Right lung (tissue), 10 donors: ENCODE data around the gene PCLO. TPM values are rescaled to one million over a fixed set of nuclear protein-coding genes. Genes with fewer than 3 reads are reported as not detected.

Source experiments
- DNase-seq, 2 donors: peaks; one replicate each; pipeline ENCODE4 v3.0.0-alpha.2; 2013
- long read RNA-seq, 8 donors: transcript quantifications; one replicate each; lab custom pipeline, GENCODE V29; 2026
- polyA plus RNA-seq, 5 donors: library from polyadenylated mRNA; unstranded; fragments of 120-200 nt; gene quantifications; one replicate each; pipeline versions ENCODE4 v1.2.1 to v1.2.3, GENCODE V29; 2013; ENCODE audit warnings: inconsistent platforms in 1 of 5, low replicate concordance in 1 of 5; ENCODE audit not compliant: insufficient read length in 5 of 5, insufficient read depth in 1 of 5

Gene PCLO
- polyA plus RNA-seq = 1 to 10 TPM; 3.5 to 6.2 (median 5.7) TPM
- long read RNA-seq, donor 1 = 0 reads
- long read RNA-seq, donor 2 = 0 reads
- long read RNA-seq, donor 3 = 0 reads
- long read RNA-seq, donor 4 = 0 reads
- long read RNA-seq, donor 5, partial matches to known transcripts = 0 of 2 reads
- long read RNA-seq, donor 5, other reads (novel, unspliced or antisense) = 0 of 2 reads
- long read RNA-seq, donor 6 = 0 reads
- long read RNA-seq, donor 7 = 0 reads
- long read RNA-seq, donor 8 = 0 reads

DNA sequence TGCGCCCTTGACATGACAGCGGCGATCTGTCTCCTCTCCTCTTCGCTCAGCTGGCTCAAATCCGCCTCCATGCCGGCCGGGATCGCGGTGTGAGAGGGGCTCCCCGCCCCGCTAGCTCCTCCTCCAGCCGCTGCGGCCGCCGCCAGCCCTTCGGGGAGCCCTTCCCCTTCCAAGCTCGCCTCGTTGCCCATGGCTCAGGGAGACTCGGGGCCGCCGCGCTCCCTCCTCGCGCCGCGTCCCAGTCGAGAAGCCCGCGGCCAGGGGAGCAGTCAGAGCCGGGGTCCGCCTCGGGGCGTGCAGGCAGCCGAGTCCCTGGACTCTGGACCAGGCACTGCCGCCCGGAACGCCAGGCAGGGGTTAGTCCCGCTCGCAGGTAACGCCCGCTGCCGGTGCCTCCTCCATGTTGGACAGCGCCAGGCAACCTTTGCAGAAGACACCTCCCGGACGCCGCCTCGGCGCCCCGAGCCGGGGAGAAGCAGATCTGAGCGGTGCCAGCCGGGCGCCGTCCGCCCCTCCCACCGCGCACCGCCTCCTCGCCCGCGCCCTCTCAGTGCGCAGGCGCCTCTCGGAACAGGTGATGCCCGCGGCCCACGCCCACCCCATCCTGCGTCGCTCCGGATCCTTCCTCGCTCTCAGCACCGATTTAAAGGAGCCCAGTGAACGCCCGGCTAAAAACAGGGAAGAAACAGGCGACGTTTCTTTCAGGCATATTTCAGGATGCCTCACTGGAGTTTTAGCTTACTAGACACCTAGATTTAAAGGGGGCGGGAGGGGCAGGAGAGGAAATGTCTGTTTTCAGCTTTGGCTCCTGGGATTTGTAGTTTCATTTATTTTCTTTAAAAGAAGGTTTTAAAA, at the start of gene PCLO:
TSS of gene PCLO (minus strand) at position 483 of the 855 bp plus-strand sequence. CDS start at position 191, 292 bp downstream.
- DNase-seq = peak; percentile 74 to 75

DNA sequence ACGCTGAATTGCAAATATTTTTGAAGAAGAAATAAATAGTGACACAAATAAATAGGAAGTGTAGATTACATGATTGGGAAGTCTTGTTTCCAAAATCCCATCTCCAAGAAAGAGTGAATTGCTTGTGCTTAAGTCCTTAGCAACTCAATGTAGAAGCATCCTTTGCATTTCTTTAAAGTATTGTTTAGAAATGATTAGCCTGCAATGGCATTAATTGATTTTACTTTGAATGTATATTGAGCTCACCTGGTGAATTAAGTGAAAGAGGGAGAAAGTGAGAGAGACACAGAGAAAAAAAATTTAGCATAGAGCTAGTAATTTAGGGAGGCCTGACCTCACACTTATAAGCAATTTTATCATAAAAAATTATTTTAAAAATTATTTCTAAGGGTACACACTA, 49.0 kb upstream of the PCLO start:
- DNase-seq = no peak

DNA sequence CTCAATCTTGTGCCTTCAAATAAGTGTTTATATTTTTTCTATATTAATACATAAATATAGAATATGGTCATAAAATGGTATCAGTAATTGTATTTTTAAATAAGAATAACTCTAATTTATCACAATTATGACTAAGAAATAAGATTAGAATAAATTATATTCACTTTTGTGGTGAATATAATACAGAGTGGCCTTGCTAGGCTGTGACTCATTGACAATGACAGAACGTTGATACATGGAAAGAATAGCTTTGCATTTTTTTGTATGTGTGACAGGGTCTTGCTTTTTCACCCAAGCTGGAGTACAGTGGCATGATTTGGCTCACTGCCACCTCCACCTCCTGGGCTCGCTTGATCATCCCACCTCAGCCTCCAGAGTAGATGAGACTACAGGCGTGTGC, 47.8 kb upstream of the PCLO start:
- DNase-seq = no peak

- DNase-seq = no peak
These were observed 42.0 kb upstream of the PCLO start for GRCh38 chr7:83204715-83205114.

GRCh38 chr7:83201355-83201754, 38.7 kb upstream of the PCLO start:
- no peak for DNase-seq

DNA sequence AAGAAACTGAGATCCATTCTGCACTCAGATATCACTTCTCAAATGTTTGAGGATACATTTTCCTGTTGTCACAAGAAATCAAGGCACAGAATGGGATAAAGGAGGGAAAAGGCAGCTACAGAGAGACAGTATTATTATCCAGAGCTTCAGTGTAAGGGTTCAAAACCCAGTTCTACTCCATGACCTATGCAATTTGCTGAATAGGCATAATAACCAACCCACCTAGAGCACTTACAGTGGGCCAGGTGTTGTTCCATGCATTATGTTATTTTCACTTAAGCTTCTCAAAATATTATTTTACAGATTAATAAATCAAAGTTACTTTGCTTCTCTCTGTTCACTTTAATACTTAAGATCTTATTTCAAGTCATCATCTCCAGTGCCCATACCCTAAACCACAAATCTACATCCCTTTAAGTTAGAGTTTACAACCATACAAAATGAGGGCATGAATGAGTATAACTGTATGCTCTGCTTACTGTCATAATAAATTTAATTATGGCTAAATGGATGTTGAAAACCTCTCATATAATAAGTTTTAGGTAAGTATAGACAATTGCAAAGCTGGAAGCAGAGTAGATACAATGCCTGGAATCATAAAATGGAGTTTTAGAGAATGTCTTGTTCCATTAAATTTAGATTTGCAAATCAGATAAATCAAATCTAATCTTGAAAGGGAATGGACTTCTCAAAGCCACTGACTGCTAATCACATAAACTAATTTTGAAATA, 28.1 kb upstream of the PCLO start:
- no peak for DNase-seq

GRCh38 chr7:83178796-83179195, 16.1 kb upstream of the PCLO start:
- no peak for DNase-seq

- DNase-seq = no peak
These were observed 15.4 kb upstream of the PCLO start for GRCh38 chr7:83178066-83178465.

- no peak for DNase-seq
These were observed 11.0 kb upstream of the PCLO start for GRCh38 chr7:83173664-83174063.

DNA sequence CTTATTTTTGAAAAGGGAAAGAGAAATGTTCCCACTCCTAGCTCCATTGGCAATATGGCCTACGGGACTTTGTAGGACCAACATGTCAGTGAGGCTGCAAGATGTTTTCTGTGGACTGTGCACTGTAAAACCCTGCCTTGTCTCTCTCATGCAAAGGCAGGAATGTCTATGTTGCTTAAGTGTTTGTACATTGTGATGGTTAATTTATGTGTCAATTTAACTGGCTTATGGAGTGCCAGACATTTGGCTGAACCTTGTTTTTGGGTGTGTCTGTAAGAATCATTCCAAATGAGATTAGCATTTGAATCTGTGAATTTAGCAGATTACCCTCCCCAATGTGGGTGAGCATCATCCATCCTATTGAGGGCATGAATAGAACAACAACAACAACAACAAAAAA, 4.1 kb upstream of the PCLO start:
- no peak for DNase-seq

DNA sequence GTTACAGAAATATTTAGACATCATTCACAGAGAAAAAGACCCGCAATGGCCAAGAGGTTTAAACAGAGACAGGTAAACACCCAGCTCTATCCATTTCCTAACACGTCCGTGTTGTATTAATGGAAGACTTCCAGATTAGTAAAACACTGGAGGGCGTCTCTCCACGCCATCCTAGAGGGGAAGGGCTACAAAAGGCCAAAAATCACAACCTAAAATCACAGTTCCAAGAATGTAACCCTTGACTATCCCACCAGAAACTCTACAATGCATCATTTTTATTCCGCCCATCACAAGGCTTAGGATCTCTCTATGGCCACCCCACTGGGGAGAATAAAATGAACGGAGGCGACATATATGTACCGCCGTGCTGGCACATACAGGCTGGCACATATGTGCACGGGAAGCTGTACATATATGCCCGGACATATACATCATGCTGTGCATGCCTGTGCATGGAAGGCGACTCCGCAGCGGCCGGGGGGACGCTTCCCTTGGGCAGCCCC, 734 bp downstream of the PCLO start:
- no peak for DNase-seq

DNA sequence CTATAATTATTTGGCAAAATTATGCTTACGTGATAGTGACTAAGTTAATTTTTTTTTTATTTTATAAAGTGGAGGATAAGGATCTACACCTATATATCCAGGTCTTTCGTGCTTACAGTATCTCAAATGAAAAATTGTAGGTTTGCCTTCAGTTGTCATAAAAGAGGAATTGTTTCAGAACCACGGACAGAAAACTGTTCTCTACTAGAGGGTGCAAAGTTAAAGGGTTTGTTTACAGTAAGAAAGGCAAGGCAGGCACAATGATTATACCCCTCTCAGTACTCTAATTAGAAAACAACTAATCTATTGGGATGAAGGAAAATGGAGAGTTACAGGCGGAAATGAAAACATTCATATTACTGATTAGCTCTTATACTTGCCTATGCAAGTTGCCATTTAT, 1.5 kb downstream of the PCLO start:
- DNase-seq = no peak

GRCh38 chr7:83159731-83160130, 3.0 kb downstream of the PCLO start:
- DNase-seq = no peak

DNA sequence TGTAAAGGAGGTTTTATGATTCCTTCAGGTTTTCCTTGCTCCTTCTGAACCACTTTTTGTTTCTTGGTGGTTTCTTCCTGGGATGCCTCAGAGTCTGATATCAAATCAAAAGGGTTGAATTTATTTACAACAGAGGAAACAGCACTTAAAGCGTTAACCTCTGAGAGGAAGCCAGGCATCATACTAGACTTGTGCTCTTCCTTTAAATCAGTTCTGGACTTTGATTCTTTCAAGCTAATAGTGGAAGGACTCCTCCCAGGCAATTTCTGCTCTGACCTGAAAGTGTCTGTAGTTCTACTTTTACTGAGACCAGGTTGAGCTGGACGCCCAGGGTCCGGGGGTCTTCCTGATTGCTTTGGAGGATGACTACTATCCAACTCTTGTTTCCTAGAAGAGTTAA, 6.7 kb downstream of the PCLO start:
- no peak for DNase-seq

- DNase-seq = no peak
These were observed 7.3 kb downstream of the PCLO start for GRCh38 chr7:83155407-83155806.

GRCh38 chr7:83153419-83153818, 9.3 kb downstream of the PCLO start:
- no peak for DNase-seq

DNA sequence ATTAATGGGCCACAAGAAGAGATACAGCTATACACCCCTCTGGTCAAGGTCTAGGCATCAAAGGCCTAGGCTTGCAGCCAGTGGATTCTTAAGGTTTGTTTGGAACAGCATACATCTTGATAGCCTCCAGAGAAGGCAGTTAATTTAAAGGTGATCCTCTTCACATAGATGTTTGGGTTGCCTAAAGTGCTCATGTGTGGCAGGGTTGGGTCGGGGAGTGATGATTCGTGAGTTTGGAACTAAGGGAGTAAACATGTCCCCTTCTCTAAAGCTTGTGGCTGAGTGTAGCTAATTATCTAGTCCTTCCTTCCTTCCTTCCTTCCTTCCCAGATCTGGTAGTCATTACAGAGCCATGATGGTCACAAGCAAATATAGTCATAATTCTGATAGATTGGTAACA, 12.4 kb downstream of the PCLO start:
- no peak for DNase-seq

- no peak for DNase-seq
These were observed 13.2 kb downstream of the PCLO start for GRCh38 chr7:83149466-83149865.

DNA sequence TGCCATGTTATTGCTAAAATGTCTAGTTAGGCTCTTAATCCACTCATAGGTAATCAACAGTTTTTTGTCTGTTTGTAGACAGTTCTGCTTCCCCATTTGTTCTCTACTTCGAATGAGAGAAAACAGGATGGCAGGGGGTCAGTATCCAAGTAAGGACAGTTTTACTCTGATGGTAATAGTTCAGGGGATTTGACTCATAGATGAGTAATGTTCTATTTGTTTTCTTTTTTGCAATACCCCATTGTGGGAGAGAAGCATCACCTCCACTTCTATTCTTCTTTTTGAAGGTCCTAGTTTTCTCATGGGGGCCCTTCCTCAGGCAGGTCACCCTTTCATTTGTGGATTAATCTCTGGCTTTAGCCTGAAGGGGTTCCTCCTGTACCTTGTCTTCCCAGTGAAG, 13.9 kb downstream of the PCLO start:
- no peak for DNase-seq

DNA sequence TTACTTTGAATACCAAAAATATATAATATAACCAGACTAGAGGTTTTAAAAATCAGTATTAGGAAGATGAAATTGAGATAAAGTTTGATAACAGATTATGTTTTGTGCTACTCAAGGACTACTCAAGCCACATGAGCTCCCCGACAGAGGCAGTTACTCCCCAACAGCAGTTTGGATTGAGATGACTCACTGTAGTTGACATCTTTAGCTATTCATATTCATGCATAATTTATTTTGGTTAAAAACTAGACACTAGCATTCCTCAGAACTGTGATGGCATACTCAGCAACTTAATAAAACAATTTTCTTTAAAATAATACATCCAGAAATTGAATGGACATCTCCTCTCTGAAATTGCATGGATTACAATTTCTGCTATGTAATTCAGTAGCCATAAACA, 19.6 kb downstream of the PCLO start:
- DNase-seq = no peak

- no peak for DNase-seq
These were observed 20.3 kb downstream of the PCLO start for GRCh38 chr7:83142365-83142764.

- no peak for DNase-seq
These were observed 20.8 kb downstream of the PCLO start for GRCh38 chr7:83141927-83142326.
